Smooth muscle cell (in vitro differentiated cells): ENCODE data around the gene VCX2. TPM values are rescaled to one million over a fixed set of nuclear protein-coding genes. Genes with fewer than 3 reads are reported as not detected.

Experiments used
- DNase-seq: peaks from one replicate; lab custom pipeline; 2025; ENCODE audit not compliant: unreplicated experiment; lab: John Stamatoyannopoulos, UW
- H2AFZ ChIP-seq: fragments of 200-600 bp; sonication (generic); 2 replicates; pipeline ENCODE4 v1.6.0; 2016; ENCODE audit warnings: antibody characterized with exemption, low read depth, mild to moderate bottlenecking
- H3F3A ChIP-seq: fragments of 200-600 bp; sonication (generic); 2 replicates; pipeline ENCODE4 v1.6.0; 2017; ENCODE audit warnings: antibody characterized with exemption, low read depth
- H3K27ac ChIP-seq: fragments of 200-600 bp; sonication (generic); 2 replicates; pipeline ENCODE4 v1.5.1; 2016; ENCODE audit warnings: low read depth, mild to moderate bottlenecking
- H3K27me3 ChIP-seq: fragments of 200-600 bp; sonication (generic); 2 replicates; pipeline ENCODE4 v1.6.1; 2016; ENCODE audit warnings: low read depth, mild to moderate bottlenecking
- H3K36me3 ChIP-seq: fragments of 200-600 bp; sonication (generic); 2 replicates; pipeline ENCODE4 v1.5.1; 2016; ENCODE audit warnings: low read depth
- H3K4me1 ChIP-seq: fragments of 200-600 bp; sonication (generic); 2 replicates; pipeline ENCODE4 v1.5.1; 2016; ENCODE audit warnings: low read depth
- H3K4me2 ChIP-seq: fragments of 200-600 bp; sonication (generic); 2 replicates; pipeline ENCODE4 v1.6.0; 2016; ENCODE audit warnings: mild to moderate bottlenecking
- H3K4me3 ChIP-seq: fragments of 200-600 bp; sonication (generic); 2 replicates; pipeline ENCODE4 v1.5.1; 2016; ENCODE audit warnings: mild to moderate bottlenecking
- H3K79me2 ChIP-seq: fragments of 200-600 bp; sonication (generic); 2 replicates; pipeline ENCODE4 v1.6.0; 2016; ENCODE audit warnings: low read depth, mild to moderate bottlenecking
- H3K9ac ChIP-seq: fragments of 200-600 bp; sonication (generic); 2 replicates; pipeline ENCODE4 v1.6.0; 2016; ENCODE audit warnings: low read depth
- H3K9me3 ChIP-seq: fragments of 200-600 bp; sonication (generic); replicated peaks from 2 replicates; pipeline ENCODE4 v1.5.1; 2016; ENCODE audit warnings: low read depth
- H4K20me1 ChIP-seq: fragments of 200-600 bp; sonication (generic); 2 replicates; pipeline ENCODE4 v1.6.0; 2016; ENCODE audit warnings: low read depth
- CTCF ChIP-seq: fragments of 200-600 bp; sonication (generic); IDR thresholded peaks from 2 replicates; pipeline ENCODE4 v1.5.1; 2017; ENCODE audit warnings: borderline replicate concordance, mild to moderate bottlenecking, antibody characterized with exemption; ENCODE audit not compliant: insufficient read depth, poor library complexity, severe bottlenecking
- WGBS: methylation state at CpG from one replicate; pipeline ENCODE4 v1.1.7; 2016; ENCODE audit warnings: low lambda C conversion rate; 5-methylcytosine and 5-hydroxymethylcytosine counted together
- polyA plus RNA-seq: library from polyadenylated mRNA; unstranded; fragments of >200 nt; fragmentation: Nextera tagmentation; extraction: Ambion mirVana; gene quantifications from 2 replicates; pipeline ENCODE4 v1.2.1, GENCODE V29; 2016
- total RNA-seq: library from RNA; depleted of rRNA; stranded (reverse); fragments of >200 nt; gene quantifications from 2 replicates; pipeline ENCODE4 v1.2.3, GENCODE V29; 2014

VCX2 gene
- total and polyA plus RNA-seq, 2 experiments from 2014 or later = not detected

GRCh38 chrX:8147226-8147625 is 23.8 kb downstream of the VCX2 start:
- Histone ChIP-seq H3K27me3 (no peaks in the 10 kb centered on the region), H2AFZ (no peak overlapping the region), H3K9ac (no peak overlapping the region), H3F3A (no peaks in the 10 kb centered on the region), H3K36me3 (no peaks in the 10 kb centered on the region), H3K4me2 (no peak overlapping the region), H3K9me3 (no peaks in the 10 kb centered on the region), H3K27ac (no peak overlapping the region), H3K4me1 (peaks cover 3% of the 10 kb centered on the region), H4K20me1 (no peaks in the 10 kb centered on the region), H3K79me2 (no peaks in the 10 kb centered on the region), H3K4me3 (no peak overlapping the region)
- DNase-seq = no peak
- no peak for TF ChIP-seq CTCF
- 59% methylated on average over 4 of the region's 4 CpGs for WGBS

- Histone ChIP-seq H3K9me3 (no peaks in the 10 kb centered on the region), H3K36me3 (no peaks in the 10 kb centered on the region), H3F3A (peaks cover 4% of the 10 kb centered on the region), H3K4me3 (no peak overlapping the region), H3K4me1 (peaks cover 6% of the 10 kb centered on the region), H4K20me1 (no peaks in the 10 kb centered on the region), H3K27ac (no peak overlapping the region), H3K9ac (no peak overlapping the region), H2AFZ (no peak overlapping the region), H3K4me2 (no peak overlapping the region), H3K27me3 (no peaks in the 10 kb centered on the region), H3K79me2 (no peaks in the 10 kb centered on the region)
- TF ChIP-seq CTCF = no peak
- DNase-seq = no peak
- 94% methylated on average over 24 of the region's 24 CpGs for WGBS
Measured at GRCh38 chrX:8144925-8145324, 26.1 kb downstream of the VCX2 start.

GRCh38 chrX:8141896-8142295 is 29.2 kb downstream of the VCX2 start:
- H3K4me1 ChIP-seq = peaks cover 9% of the 10 kb centered on the region
- no peak overlapping the region for H3K27ac ChIP-seq
- no peaks in the 10 kb centered on the region for H3K36me3 ChIP-seq
- H4K20me1 ChIP-seq = no peaks in the 10 kb centered on the region
- H3K4me3 ChIP-seq = no peak overlapping the region
- no peak overlapping the region for H2AFZ ChIP-seq
- H3K27me3 ChIP-seq = no peaks in the 10 kb centered on the region
- no peak overlapping the region for H3K4me2 ChIP-seq
- WGBS = 66% methylated on average over 3 of the region's 3 CpGs
- no peak overlapping the region for H3K9ac ChIP-seq
- no peaks in the 10 kb centered on the region for H3K9me3 ChIP-seq
- H3K79me2 ChIP-seq = no peaks in the 10 kb centered on the region
- TF ChIP-seq CTCF = no peak
- H3F3A ChIP-seq = peaks cover 4% of the 10 kb centered on the region
- DNase-seq = no peak

GRCh38 chrX:8140986-8141744 is 29.9 kb downstream of the VCX2 start:
- no peak for TF ChIP-seq CTCF
- WGBS = 75% methylated on average over 10 of the region's 10 CpGs

More at GRCh38 chrX:8140986-8141744, 29.9 kb downstream of the VCX2 start:
- H3K4me2 ChIP-seq = no peak overlapping the region
- no peaks in the 10 kb centered on the region for H3K27me3 ChIP-seq
- H3K79me2 ChIP-seq = no peaks in the 10 kb centered on the region
- H3K9me3 ChIP-seq = no peaks in the 10 kb centered on the region
- no peak overlapping the region for H3K9ac ChIP-seq
- H3K27ac ChIP-seq = no peak overlapping the region
- H3F3A ChIP-seq = peaks cover 4% of the 10 kb centered on the region
- H3K36me3 ChIP-seq = no peaks in the 10 kb centered on the region
- no peaks in the 10 kb centered on the region for H4K20me1 ChIP-seq
- no peak for DNase-seq
- H3K4me1 ChIP-seq = peaks cover 9% of the 10 kb centered on the region
- H2AFZ ChIP-seq = no peak overlapping the region
- no peak overlapping the region for H3K4me3 ChIP-seq
